Fibroblast of lung (primary cell): ENCODE measurements around the gene EZR. TPM values are rescaled to one million over a fixed set of nuclear protein-coding genes. Genes with fewer than 3 reads are reported as not detected.
A peak's percentile ranks its signal among the peaks of the same experiment; 100 is the strongest.

ENCODE experiments used
- DNase-seq, 2 donors: peaks; one replicate each; pipeline versions ENCODE4 v3.0.0 to v3.0.0-alpha.2; 2010; ENCODE audit warnings: low read depth in 2 of 2
- H2AFZ ChIP-seq: 2 replicates; pipeline ENCODE4 v1.5.1; 2012; ENCODE audit warnings: low read length, control low read depth, inconsistent platforms
- H3K27ac ChIP-seq: 2 replicates; pipeline ENCODE4 v1.5.1; 2011; ENCODE audit warnings: low read length, control low read depth; ENCODE audit not compliant: insufficient read depth
- H3K27me3 ChIP-seq: 2 replicates; pipeline ENCODE4 v1.5.1; 2011; ENCODE audit warnings: mild to moderate bottlenecking, low read length; ENCODE audit not compliant: control insufficient read depth, insufficient read depth
- H3K36me3 ChIP-seq: 2 replicates; pipeline ENCODE4 v1.5.1; 2011; ENCODE audit warnings: low read length; ENCODE audit not compliant: control insufficient read depth, insufficient read depth
- H3K4me1 ChIP-seq: 2 replicates; pipeline ENCODE4 v1.5.1; 2011; ENCODE audit warnings: low read length; ENCODE audit not compliant: control insufficient read depth, insufficient read depth; ENCODE audit errors: extremely low read depth
- H3K4me2 ChIP-seq: 2 replicates; pipeline ENCODE4 v1.5.1; 2011; ENCODE audit warnings: low read length, control low read depth; ENCODE audit not compliant: insufficient read depth; ENCODE audit errors: extremely low read depth
- H3K4me3 ChIP-seq, 4 experiments: fragments of 200-600 bp in 1 of 4; sonication (generic) in 1 of 4; replicated peaks in 1 of 4; 2 replicates each; pipeline ENCODE4 v1.5.1; 2011 to 2016; ENCODE audit warnings: low read length in 4 of 4, low read depth in 3 of 4, mild to moderate bottlenecking in 3 of 4, control low read depth in 2 of 4, inconsistent platforms in 1 of 4, mixed read lengths in 1 of 4; ENCODE audit not compliant: insufficient read depth in 1 of 4; ENCODE audit errors: control extremely low read depth in 1 of 4
- H3K79me2 ChIP-seq: 2 replicates; pipeline ENCODE4 v1.5.1; 2012; ENCODE audit warnings: mild to moderate bottlenecking, low read length, inconsistent platforms; ENCODE audit not compliant: control insufficient read depth, insufficient read depth
- H3K9ac ChIP-seq: 2 replicates; pipeline ENCODE4 v1.5.1; 2011; ENCODE audit warnings: mild to moderate bottlenecking, low read length, control low read depth; ENCODE audit not compliant: insufficient read depth
- H3K9me3 ChIP-seq: 2 replicates; pipeline ENCODE4 v1.5.1; 2012; ENCODE audit warnings: low read depth, low read length; ENCODE audit not compliant: control insufficient read depth, insufficient read depth
- H4K20me1 ChIP-seq: 2 replicates; pipeline ENCODE4 v1.5.1; 2011; ENCODE audit warnings: low read length; ENCODE audit not compliant: control insufficient read depth, insufficient read depth; ENCODE audit errors: extremely low read depth
- CTCF ChIP-seq, 2 donors: IDR thresholded peaks in 1 of 2; conservative IDR thresholded peaks in 1 of 2; 1 replicate in 1 of 2; 2 replicates in 1 of 2; pipeline ENCODE4 v1.5.1; 2011 to 2012; ENCODE audit warnings: low read length in 2 of 2, control low read depth in 1 of 2, inconsistent platforms in 1 of 2, low read depth in 1 of 2, mild to moderate bottlenecking in 1 of 2
- EZH2 ChIP-seq: IDR thresholded peaks from 2 replicates; pipeline ENCODE4 v1.5.1; 2012; ENCODE audit warnings: low read length, control low read depth, mild to moderate bottlenecking; ENCODE audit errors: missing control alignments
- polyA plus RNA-seq, 2 donors: library from polyadenylated mRNA; depleted of rRNA in 1 of 2; stranded (reverse) in 1 of 2; unstranded in 1 of 2; fragments of >200 nt; gene quantifications; 2 replicates each; pipeline ENCODE4 v1.2.1, GENCODE V29; 2011 to 2012; ENCODE audit warnings: missing spikeins in 1 of 2
- total RNA-seq: library from RNA; depleted of rRNA; stranded (reverse); fragments of >200 nt; gene quantifications from 2 replicates; pipeline ENCODE4 v1.2.1, GENCODE V29; 2014

EZR gene
- total and polyA plus RNA-seq, 2 donors (not counting 1 experiment from before 2014, with no cell fraction given) = 89.0 to 132 TPM

GRCh38 chr6:158807515-158808441 lies 11.4 kb downstream of the EZR start:
- H3K4me1 ChIP-seq = peaks cover 7% of the 10 kb centered on the region
- no peak overlapping the region for H3K27ac ChIP-seq
- DNase-seq = no peak
- H3K9me3 ChIP-seq = no peaks in the 10 kb centered on the region
- no peaks in the 10 kb centered on the region for H3K36me3 ChIP-seq
- no peak overlapping the region for H2AFZ ChIP-seq
- H3K79me2 ChIP-seq = peaks cover 93% of the 10 kb centered on the region
- no peak overlapping the region for H3K4me3 ChIP-seq
- H3K4me2 ChIP-seq = no peak overlapping the region
- TF ChIP-seq EZH2 (no peak), CTCF (conservative IDR thresholded peaks at IDR 0.05 in 1 of 2, IDR thresholded peaks at IDR 0.05 in 1 of 2; ENCODE audit: low read depth in 1 of 2, low read length in 2 of 2) (no peak)
- no peaks in the 10 kb centered on the region for H3K27me3 ChIP-seq
- H3K9ac ChIP-seq = no peak overlapping the region
- H4K20me1 ChIP-seq = no peaks in the 10 kb centered on the region

- peaks cover 2% of the 10 kb centered on the region for H3K36me3 ChIP-seq
- DNase-seq = no peak
- no peak overlapping the region for H3K4me2 ChIP-seq
- TF ChIP-seq CTCF (conservative IDR thresholded peaks at IDR 0.05 in 1 of 2, IDR thresholded peaks at IDR 0.05 in 1 of 2; ENCODE audit: low read depth in 1 of 2, low read length in 2 of 2) (no peak), EZH2 (no peak)
- H3K9me3 ChIP-seq = no peaks in the 10 kb centered on the region
- H3K27me3 ChIP-seq = no peaks in the 10 kb centered on the region
- H3K4me3 ChIP-seq = no peak overlapping the region
- no peak overlapping the region for H2AFZ ChIP-seq
- H3K9ac ChIP-seq = no peak overlapping the region
- H3K79me2 ChIP-seq = peaks cover 93% of the 10 kb centered on the region
- no peaks in the 10 kb centered on the region for H4K20me1 ChIP-seq
- H3K27ac ChIP-seq = no peak overlapping the region
- H3K4me1 ChIP-seq = peaks cover 9% of the 10 kb centered on the region
Measured at GRCh38 chr6:158805698-158806377, 13.3 kb downstream of the EZR start.

GRCh38 chr6:158804207-158804606 lies 15.0 kb downstream of the EZR start:
- peaks cover 93% of the 10 kb centered on the region for H3K79me2 ChIP-seq
- no peak for DNase-seq
- H2AFZ ChIP-seq = no peak overlapping the region
- H3K36me3 ChIP-seq = peaks cover 2% of the 10 kb centered on the region
- no peaks in the 10 kb centered on the region for H3K27me3 ChIP-seq
- peaks cover 17% of the 10 kb centered on the region for H3K4me1 ChIP-seq
- no peaks in the 10 kb centered on the region for H4K20me1 ChIP-seq
- H3K9ac ChIP-seq = no peak overlapping the region
- peak overlapping the region; percentile 38 for H3K4me2 ChIP-seq
- TF ChIP-seq EZH2 (no peak), CTCF (conservative IDR thresholded peaks at IDR 0.05 in 1 of 2, IDR thresholded peaks at IDR 0.05 in 1 of 2; ENCODE audit: low read depth in 1 of 2, low read length in 2 of 2) (no peak)
- H3K4me3 ChIP-seq = no peak overlapping the region
- H3K27ac ChIP-seq = peak overlapping the region; percentile 26
- H3K9me3 ChIP-seq = no peaks in the 10 kb centered on the region
